HUES48 (cell line): Measurements from ENCODE around the gene PODNL1.

Experiments
- H3K27ac ChIP-seq: one replicate; pipeline ENCODE4 v1.7.0; 2013; ENCODE audit warnings: low read depth, low read length, inconsistent platforms
- H3K27me3 ChIP-seq: 2 replicates; pipeline ENCODE4 v1.6.1; 2013; ENCODE audit warnings: mild to moderate bottlenecking, low read length; ENCODE audit not compliant: control insufficient read depth, insufficient read depth
- H3K36me3 ChIP-seq: 2 replicates; pipeline ENCODE4 v1.6.1; 2013; ENCODE audit warnings: low read length; ENCODE audit not compliant: control insufficient read depth, insufficient read depth
- H3K4me1 ChIP-seq: 2 replicates; pipeline ENCODE4 v1.6.1; 2013; ENCODE audit warnings: mild to moderate bottlenecking, low read length; ENCODE audit not compliant: control insufficient read depth, insufficient read depth
- H3K4me3 ChIP-seq: 2 replicates; pipeline ENCODE4 v1.5.1; 2013; ENCODE audit warnings: mild to moderate bottlenecking, low read depth, low read length
- H3K9ac ChIP-seq: 2 replicates; pipeline ENCODE4 v1.6.1; 2013; ENCODE audit warnings: mild to moderate bottlenecking, low read depth, low read length, moderate library complexity
- H3K9me3 ChIP-seq: 2 replicates; pipeline ENCODE4 v1.6.1; 2013; ENCODE audit warnings: low read length; ENCODE audit not compliant: control insufficient read depth, insufficient read depth

PODNL1 gene

GRCh38 chr19:13906910-13907309 is 31.3 kb downstream of the PODNL1 start:
- Histone ChIP-seq H3K4me3 (peak overlapping the region; percentile 90), H3K9me3 (no peaks in the 10 kb centered on the region), H3K4me1 (no peaks in the 10 kb centered on the region), H3K9ac (0 out of 2 replicates have a peak overlapping the region, but pooled peaks have one; percentile 45), H3K27me3 (peaks cover 10% of the 10 kb centered on the region), H3K36me3 (peaks cover 8% of the 10 kb centered on the region), H3K27ac (no peak overlapping the region)

- no peaks in the 10 kb centered on the region for H3K4me1 ChIP-seq
- H3K27ac ChIP-seq = no peak overlapping the region
- H3K9ac ChIP-seq = peak overlapping the region; percentile 45; the same call in 1 of the 2 replicates
- H3K9me3 ChIP-seq = no peaks in the 10 kb centered on the region
- peak overlapping the region; percentile 90 for H3K4me3 ChIP-seq
- H3K36me3 ChIP-seq = peaks cover 8% of the 10 kb centered on the region
- H3K27me3 ChIP-seq = peaks cover 10% of the 10 kb centered on the region
Observed at GRCh38 chr19:13906521-13906904, 31.7 kb downstream of the PODNL1 start.

DNA sequence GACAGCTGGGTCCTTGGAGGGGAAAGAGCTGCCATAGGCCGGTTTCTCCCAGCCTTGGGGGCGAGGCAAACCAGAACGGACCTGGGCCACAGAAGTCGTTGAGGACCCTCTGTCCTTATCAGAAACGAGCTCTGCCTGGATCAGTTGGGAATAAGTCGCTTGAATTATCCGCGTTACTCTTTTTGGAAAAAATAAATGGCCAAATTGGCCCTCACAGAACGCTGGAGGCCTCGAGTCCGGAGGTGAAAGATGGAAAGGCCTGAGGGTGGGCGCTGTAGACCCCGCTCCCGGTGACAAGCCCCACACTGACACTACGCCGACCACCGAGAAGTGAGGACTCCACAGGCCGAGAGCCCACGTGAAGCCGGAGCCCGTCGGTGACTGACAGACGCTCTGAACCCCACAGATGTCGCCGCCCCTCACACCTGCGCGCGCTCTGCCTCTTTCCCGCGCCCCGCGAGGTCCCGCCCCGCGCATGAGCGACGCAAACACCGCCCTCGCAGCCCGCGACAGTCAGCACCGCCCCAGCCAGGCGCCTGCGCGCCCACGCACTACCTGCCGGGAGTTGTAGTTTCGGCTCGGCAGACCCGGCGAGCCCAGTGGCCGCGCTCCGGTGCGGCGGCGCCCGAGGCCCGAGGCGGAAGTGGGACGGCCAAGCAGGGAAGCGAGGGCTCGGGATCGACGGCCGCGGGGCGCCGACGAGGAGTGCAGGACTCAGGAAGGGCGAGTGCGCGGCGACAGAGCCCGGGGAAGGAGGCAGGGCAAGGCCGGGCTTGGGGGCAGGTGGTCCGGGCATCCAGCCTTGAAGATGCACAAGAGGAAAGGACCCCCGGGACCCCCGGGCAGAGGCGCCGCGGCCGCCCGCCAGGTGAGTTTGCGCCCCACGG is 32.3 kb downstream of the PODNL1 start, which contains the start of the genes BRME1 and CC2D1A:
Gene BRME1, minus strand, starts transcription at position 484 of the 887 bp plus-strand sequence. CDS start 1,225 bp downstream, outside the sequence.
Gene CC2D1A, plus strand, starts transcription at position 568 of the 887 bp plus-strand sequence. Its CDS starts 241 bp downstream, at position 809.
- H3K4me3 ChIP-seq = peak within 1 kb of the TSS; percentile 90
- H3K27me3 ChIP-seq = peaks cover 10% of the 10 kb centered on the region
- H3K4me1 ChIP-seq = no peaks in the 10 kb centered on the region
- H3K9me3 ChIP-seq = no peaks in the 10 kb centered on the region
- peaks cover 6% of the 10 kb centered on the region for H3K36me3 ChIP-seq
- peak within 1 kb of the TSS; percentile 57; the same call in 1 of the 2 replicates for H3K9ac ChIP-seq
- no peak within 1 kb of the TSS for H3K27ac ChIP-seq

GRCh38 chr19:13902993-13903555 is 35.1 kb downstream of the PODNL1 start:
- H3K4me1 ChIP-seq = no peaks in the 10 kb centered on the region
- no peak overlapping the region for H3K27ac ChIP-seq

DNA sequence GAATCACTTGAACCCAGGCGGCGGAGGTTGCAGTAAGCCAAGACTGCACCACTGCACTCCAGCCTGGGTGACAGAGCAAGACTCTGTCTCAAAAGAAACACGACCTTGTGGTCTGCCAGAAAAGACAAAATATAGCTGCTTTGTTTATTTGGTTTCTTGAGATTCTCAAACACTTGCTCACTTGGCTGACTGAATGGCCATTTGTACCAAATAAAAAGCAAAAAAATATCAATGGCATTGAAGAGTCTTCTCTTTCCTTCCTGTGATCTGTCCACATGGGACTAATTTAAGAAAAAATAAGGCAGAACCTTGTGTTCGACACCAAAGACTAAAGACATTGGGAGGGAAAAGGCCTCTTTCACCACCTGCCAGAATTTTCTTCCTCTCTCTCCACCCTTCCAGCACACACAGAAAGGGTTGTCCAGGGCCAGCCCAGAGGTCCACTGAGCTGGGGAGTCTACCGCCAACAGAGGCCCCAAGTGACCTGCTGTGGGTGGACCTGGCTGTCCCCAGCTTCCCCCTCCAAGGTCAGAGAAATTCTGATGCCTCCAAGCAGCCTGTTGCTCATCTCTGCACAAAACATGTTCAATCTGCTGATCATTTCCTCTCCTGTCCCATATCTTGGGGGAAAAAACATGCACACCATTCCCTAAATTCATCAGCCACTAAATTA is 38.2 kb downstream of the PODNL1 start:
- H3K9ac ChIP-seq = no peak overlapping the region
- no peaks in the 10 kb centered on the region for H3K36me3 ChIP-seq
- no peaks in the 10 kb centered on the region for H3K9me3 ChIP-seq
- peaks cover 4% of the 10 kb centered on the region; the same call in 1 of the 2 replicates for H3K27me3 ChIP-seq
- no peaks in the 10 kb centered on the region for H3K4me1 ChIP-seq
- no peak overlapping the region for H3K27ac ChIP-seq
- no peak overlapping the region for H3K4me3 ChIP-seq

More at GRCh38 chr19:13902993-13903555, 35.1 kb downstream of the PODNL1 start:
- no peaks in the 10 kb centered on the region for H3K9me3 ChIP-seq
- no peak overlapping the region for H3K4me3 ChIP-seq
- no peaks in the 10 kb centered on the region for H3K36me3 ChIP-seq
- H3K9ac ChIP-seq = no peak overlapping the region
- H3K27me3 ChIP-seq = peaks cover 10% of the 10 kb centered on the region

DNA sequence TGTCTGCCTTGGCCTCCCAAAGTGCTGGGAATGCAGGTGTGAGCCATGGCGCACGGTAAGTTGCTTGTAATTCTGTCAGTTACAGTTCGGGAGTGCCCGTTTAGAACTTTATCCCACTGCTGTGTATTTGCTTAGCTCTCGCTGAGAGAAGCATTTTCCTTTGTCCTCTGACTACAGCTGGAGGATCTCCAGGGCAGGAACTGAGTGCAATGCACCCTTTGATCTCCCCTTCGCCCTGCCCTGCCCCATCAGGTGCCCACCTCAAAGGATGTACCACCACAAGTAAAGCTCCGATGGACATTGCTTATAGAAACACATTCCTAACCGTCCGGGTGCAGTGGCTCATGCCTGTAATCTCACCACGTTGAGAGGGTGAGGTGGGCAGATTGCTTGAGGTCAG is 38.8 kb downstream of the PODNL1 start:
- Histone ChIP-seq H3K9ac (no peak overlapping the region), H3K4me1 (no peaks in the 10 kb centered on the region), H3K36me3 (no peaks in the 10 kb centered on the region), H3K4me3 (no peak overlapping the region), H3K27me3 (no peaks in the 10 kb centered on the region), H3K27ac (no peak overlapping the region), H3K9me3 (no peaks in the 10 kb centered on the region)

- Histone ChIP-seq H3K4me1 (no peaks in the 10 kb centered on the region), H3K4me3 (no peak overlapping the region), H3K9ac (no peak overlapping the region), H3K27me3 (no peaks in the 10 kb centered on the region), H3K27ac (no peak overlapping the region), H3K36me3 (no peaks in the 10 kb centered on the region), H3K9me3 (no peaks in the 10 kb centered on the region)
Observed at GRCh38 chr19:13896227-13896626, 42.0 kb downstream of the PODNL1 start.

DNA sequence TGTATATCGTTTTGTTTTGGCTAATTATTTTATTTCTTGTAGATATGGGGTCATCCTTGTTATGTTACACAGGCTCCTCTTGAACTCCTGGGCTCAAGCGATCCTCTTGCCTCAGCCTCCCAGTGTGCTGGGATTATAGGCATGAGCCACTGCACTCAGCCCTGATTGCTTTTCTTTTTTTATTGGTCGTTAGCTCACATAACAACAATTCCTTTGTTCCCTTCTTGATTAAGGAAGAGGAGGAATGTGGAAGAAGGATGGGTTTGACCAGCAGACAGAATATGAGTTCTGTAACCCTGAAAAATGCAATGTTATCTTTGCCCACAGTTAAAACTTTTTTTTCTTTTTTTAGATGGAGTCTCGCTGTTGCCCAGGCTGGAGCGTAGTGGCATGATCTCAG is 43.7 kb downstream of the PODNL1 start:
- Histone ChIP-seq H3K27ac (no peak overlapping the region), H3K27me3 (no peaks in the 10 kb centered on the region), H3K4me1 (no peaks in the 10 kb centered on the region), H3K36me3 (no peaks in the 10 kb centered on the region), H3K4me3 (no peak overlapping the region), H3K9me3 (no peaks in the 10 kb centered on the region), H3K9ac (no peak overlapping the region)

- Histone ChIP-seq H3K27me3 (no peaks in the 10 kb centered on the region), H3K36me3 (no peaks in the 10 kb centered on the region), H3K4me1 (no peaks in the 10 kb centered on the region), H3K9ac (no peak overlapping the region), H3K4me3 (no peak overlapping the region), H3K27ac (no peak overlapping the region), H3K9me3 (no peaks in the 10 kb centered on the region)
Observed at GRCh38 chr19:13892870-13893269, 45.3 kb downstream of the PODNL1 start.

DNA sequence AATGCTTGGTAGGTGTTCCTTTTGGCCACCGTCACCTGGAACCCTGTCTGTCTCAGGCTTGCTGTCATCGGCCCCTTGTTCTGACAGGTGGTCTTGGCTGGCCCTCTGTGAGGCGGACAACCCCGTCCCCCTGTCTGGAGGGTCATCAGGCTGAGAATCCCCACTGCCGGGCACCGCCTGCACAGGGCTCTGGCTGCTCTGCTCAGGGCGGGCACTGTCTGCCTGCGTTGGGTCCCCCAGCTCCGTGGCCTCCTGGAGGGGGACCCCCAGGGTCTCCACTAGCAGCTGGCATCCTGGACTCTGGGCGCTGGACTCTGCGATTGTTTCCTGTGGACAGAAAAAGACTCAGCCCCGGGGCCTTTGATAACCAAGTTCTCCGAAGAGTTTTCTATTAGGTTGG is 48.1 kb downstream of the PODNL1 start:
- H3K4me1 ChIP-seq = no peaks in the 10 kb centered on the region
- no peak overlapping the region for H3K27ac ChIP-seq

More for the DNA sequence above, 48.1 kb downstream of the PODNL1 start:
- no peaks in the 10 kb centered on the region for H3K27me3 ChIP-seq
- H3K4me3 ChIP-seq = no peak overlapping the region
- H3K36me3 ChIP-seq = no peaks in the 10 kb centered on the region
- H3K9ac ChIP-seq = no peak overlapping the region
- H3K9me3 ChIP-seq = no peaks in the 10 kb centered on the region
